ENCODE results near the gene PLPPR2. TPM values are rescaled to one million over a fixed set of nuclear protein-coding genes. Genes with fewer than 3 reads are reported as not detected.
A peak's percentile ranks its signal among the peaks of the same experiment; 100 is the strongest.
"Not testable (repeated sequence)": the region's sequence is repeated elsewhere in the genome, so short reads cannot be mapped to it uniquely, and the experiment has no call there.

Gene PLPPR2
- total RNA-seq, 1 donor from 2014 or later: 17.7 TPM

GRCh38 chr19:11383706-11384048 lies 28.4 kb downstream of the PLPPR2 start:
- DNase-seq: no peak
- intact Hi-C loops (cut with micrococcal nuclease): no loop called here
- ATAC-seq: no peak

- intact Hi-C loops (cut with micrococcal nuclease): no loop called here
- no peak for DNase-seq
- ATAC-seq: no peak
These were observed 29.5 kb downstream of the PLPPR2 start for GRCh38 chr19:11384778-11385129.

GRCh38 chr19:11387162-11388034 lies 32.2 kb downstream of the PLPPR2 start:
- DNase-seq: no peak
- no peak for ATAC-seq
- intact Hi-C loops (cut with micrococcal nuclease): no loop called here

DNA sequence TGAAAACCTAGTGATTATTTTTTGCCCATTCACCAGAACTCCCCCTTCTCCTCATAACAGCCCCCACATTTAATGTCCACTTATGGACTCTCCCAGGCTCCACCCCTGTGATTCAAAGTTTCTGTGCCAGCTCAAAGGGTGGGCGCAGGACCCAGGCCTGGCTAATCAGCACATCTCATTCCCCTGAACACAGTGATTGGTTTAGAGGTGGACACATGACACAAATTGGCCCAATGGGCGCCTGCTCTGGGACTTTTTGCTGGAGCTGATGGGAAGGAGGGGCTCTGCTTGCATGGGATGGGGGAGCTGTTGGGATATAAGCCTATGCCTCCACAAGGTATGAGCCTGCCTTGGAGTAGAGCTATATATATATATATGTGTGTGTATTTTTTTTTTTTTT lies 35.1 kb downstream of the PLPPR2 start:
- no peak for DNase-seq
- no peak for ATAC-seq
- intact Hi-C loops (cut with micrococcal nuclease): no loop called here

DNA sequence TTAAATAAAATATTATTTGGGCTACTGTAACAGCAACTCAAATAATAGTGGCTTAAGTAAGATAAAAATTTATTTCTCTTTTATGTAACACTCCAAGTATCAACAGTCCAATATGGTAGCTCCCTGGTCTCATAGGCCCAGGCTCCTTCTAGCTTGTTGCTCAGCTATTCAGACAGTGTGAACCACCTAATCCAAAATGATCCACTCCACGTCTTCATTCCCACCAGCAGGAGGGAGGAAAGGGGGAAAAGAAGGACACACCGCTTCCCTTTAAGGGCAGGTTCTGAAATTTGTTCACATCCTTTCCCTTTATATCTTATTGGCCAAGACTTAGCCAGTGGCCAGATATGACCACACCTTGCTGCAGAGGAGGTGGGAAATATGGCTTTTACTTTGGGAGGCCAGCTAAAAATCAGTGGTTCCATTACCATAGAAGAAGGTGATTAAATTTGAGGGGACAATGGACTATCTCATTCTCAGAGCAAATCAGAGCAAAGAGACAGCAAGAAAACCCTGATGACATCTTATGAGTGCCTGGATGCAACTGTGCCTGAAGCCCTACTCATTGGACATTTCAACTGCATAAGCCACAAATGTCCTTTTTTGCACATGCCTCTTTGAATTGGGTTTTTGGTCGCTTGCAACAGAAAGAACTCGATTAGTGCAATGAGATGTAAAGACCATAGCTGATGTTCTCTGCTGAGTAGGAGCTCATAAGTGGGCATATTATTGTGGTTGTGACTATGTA lies 35.9 kb downstream of the PLPPR2 start:
- intact Hi-C loops (cut with micrococcal nuclease): no loop called here
- ATAC-seq: no peak
- no peak for DNase-seq

DNA sequence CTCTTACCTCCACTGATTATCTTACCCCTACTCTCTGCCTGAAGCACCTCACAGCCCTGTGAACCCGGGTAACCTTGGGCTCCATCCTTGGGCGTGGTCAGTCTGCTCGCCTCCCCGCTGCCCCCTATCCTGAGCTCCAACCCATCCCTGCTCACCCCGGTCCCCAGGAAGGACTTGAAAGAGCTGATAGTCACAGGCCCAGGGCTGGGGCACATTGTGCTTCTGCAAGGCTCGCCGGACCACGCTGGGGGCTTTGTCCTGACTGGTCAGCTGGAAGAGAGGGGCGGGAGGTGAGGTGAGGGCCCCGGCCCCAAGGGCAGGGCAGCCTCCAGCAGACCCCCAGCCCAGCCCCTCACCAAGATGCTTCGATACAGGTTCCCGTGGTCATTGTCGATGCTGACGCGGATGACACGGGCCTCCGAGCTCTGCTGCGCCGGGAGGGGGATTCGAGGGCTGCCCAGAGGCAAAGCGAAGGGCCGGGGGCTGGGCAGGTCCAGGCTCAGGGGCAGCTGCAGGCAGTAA lies 41.9 kb downstream of the PLPPR2 start:
- DNase-seq: no peak
- intact Hi-C loops (cut with micrococcal nuclease): no loop called here

GRCh38 chr19:11399667-11400066 lies 44.4 kb downstream of the PLPPR2 start:
- peak; percentile 14 for DNase-seq
- intact Hi-C loops (cut with micrococcal nuclease): no loop called here
- ATAC-seq: no peak

More for the DNA sequence above, 41.9 kb downstream of the PLPPR2 start:
- no peak for ATAC-seq

GRCh38 chr19:11400798-11401197 lies 45.6 kb downstream of the PLPPR2 start:
- ATAC-seq: no peak
- intact Hi-C loops (cut with micrococcal nuclease): no loop called here
- DNase-seq: no peak

- DNase-seq (peak; percentile 20), ATAC-seq (no peak)
- intact Hi-C loops (cut with micrococcal nuclease): no loop called here
These were observed 46.7 kb downstream of the PLPPR2 start for GRCh38 chr19:11401808-11402543.

DNA sequence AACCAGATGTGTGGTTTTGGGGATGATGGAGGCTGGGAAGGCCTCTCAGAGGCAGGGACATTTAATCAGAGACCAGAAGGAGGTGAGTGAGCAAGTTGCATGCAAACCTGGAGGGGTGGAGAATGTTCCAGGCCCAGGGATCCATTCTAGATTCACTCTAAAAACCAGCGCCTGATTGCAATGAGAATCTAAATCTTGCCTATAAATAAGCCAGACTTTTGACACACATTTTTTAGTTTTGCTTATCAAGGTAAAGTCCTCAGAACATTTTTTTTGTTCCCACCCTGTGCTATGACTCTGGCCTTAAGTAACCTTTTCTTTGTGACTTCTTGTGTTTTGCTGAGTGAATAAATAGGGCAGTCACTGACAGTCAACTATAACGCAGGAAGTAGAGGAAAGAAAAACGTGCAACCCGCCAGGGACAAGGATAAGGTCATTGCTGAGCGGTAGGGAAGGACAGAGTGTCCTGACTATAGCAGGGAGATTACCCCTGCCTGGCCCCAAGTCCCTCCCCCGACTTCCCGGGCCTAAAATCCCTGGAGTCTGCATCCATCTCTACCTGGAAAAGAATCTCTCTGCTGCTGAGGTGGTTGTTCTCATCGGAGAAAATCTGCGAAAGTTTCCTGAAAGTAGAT lies 49.5 kb downstream of the PLPPR2 start:
- intact Hi-C loops (cut with micrococcal nuclease): no loop called here
- DNase-seq (peak; percentile 33), ATAC-seq (peak; percentile 72)

GRCh38 chr19:11405846-11406643 lies 50.8 kb downstream of the PLPPR2 start:
- DNase-seq: peak; percentile 55
- peak; percentile 75 for ATAC-seq
- intact Hi-C loops (cut with micrococcal nuclease): no loop called here

- DNase-seq: peak; percentile 28
- ATAC-seq; intact Hi-C loops (cut with micrococcal nuclease): not testable (repeated sequence)
These were observed 51.5 kb downstream of the PLPPR2 start for GRCh38 chr19:11406703-11407236.

DNA sequence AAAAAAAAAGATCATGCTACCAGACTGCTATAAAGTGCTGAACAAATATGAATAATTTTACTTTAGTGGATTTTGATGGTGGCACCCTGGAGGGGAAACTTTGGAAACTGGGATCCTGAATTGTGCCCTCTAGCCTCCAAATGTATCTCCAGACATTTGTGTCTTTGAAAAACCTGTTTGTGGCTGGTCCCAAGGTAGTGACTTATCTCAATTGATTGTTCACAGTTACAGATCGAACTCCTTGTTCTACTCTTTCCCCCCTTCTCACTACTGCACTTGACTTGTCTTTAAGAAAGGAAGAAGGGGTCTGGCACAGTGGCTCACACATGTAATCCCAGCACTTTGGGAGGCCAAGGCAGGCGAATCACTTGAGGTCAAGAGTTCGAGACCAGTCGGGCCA lies 53.4 kb downstream of the PLPPR2 start:
- ATAC-seq: no peak
- intact Hi-C loops (cut with micrococcal nuclease): no loop called here
- DNase-seq: no peak

DNA sequence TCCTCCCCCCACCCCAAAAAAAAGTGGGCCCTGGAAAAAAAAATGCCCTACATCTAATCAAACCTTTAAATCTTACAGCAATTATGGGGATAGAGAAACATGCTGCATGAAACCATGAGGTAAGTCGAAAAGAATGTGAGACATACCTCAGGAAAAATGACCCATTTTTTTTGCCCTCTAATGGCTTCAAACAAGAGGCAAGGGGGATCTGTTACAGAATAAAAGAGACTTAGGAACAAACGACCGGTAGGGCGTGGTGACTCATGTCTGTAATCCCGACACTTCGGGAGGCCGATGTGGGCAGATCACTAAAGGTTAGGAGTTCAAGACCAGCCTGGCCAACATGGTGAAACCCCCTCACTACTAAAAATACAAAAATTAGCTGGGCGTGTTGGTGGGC lies 55.5 kb downstream of the PLPPR2 start:
- DNase-seq: no peak
- ATAC-seq: no peak
- intact Hi-C loops (cut with micrococcal nuclease): no loop called here

- no peak for ATAC-seq
- DNase-seq: peak; percentile 2
- intact Hi-C loops (cut with micrococcal nuclease): no loop called here
These were observed 59.3 kb downstream of the PLPPR2 start for GRCh38 chr19:11414544-11414943.

Data from left ventricle myocardium superior (tissue), 1 donor.